Measurements from ENCODE around the gene MAP3K5.
"Not testable (repeated sequence)": the region's sequence is repeated elsewhere in the genome, so short reads cannot be mapped to it uniquely, and the experiment has no call there.

The MAP3K5 gene

DNA sequence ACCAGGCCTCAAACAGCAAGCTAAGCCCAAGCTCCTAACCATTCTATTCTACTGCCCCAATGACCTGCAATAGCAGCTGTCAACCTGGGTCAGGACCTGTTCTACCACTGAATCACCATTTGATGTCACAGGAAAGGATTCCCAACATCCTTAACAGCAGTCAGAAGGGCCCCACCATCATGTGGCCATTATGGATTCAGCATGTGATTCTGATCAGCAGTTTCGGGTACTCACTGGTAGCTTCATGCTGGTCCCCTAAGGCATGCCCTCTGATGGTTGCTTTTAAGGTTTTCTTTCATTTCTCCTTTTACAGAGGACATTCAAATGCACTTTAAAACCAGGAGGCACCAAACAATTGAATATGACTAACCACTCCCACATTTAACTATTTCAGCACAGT lies 204.8 kb downstream of the MAP3K5 start:
- H3K27ac ChIP-seq = peak overlapping the region in 3 of 11 experiments; percentile 46 to 94 (median 52); a peak in 5 of 22 replicates
- H3K9ac ChIP-seq = no peak overlapping the region
- no peak overlapping the region for H3K4me3 ChIP-seq
- peak overlapping the region in 3 of 11 experiments; percentile 33 to 85 (median 38); a peak in 6 of 22 replicates for H3K4me2 ChIP-seq
- H3K27me3 ChIP-seq = no peaks in the 10 kb centered on the region
- TF ChIP-seq Cebpa-rat (IDR thresholded peaks at IDR 0.05) = no peak
- H3K4me1 ChIP-seq = peaks cover 0 to 100% (median 0%) of the 10 kb centered on the region in 10 experiments; a peak in 7 of 20 replicates
- H3K36me3 ChIP-seq = peaks cover 29 to 68% (median 47%) of the 10 kb centered on the region in 11 experiments
- peaks cover 0 to 19% (median 11%) of the 10 kb centered on the region in 11 experiments; a peak in 16 of 22 replicates for H3K9me3 ChIP-seq (replicated peaks in 1 of 11)
- no peaks in the 10 kb centered on the region for H4K20me1 ChIP-seq

DNA sequence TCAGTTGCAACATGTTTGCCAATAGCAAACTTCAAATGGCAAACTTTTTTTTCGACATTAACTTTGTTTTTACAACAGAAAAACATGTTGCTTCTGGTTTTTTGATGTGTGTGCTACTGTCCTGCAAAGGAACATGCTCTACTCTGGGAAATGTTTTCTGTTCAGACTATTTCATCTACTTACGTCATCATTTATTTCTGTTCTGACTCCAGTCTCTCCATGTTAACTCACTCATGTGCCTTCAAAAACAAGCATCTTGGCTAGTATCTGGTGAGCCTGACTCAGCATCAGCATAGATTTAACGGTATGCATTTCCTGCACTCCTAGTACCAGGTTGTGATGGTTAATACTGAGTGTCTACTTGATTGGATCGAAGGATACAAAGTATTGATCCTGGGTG lies 206.0 kb downstream of the MAP3K5 start:
- H3K4me2 ChIP-seq = peak overlapping the region in 3 of 11 experiments; percentile 13 to 38 (median 37); a peak in 6 of 22 replicates
- no peak overlapping the region for H3K9ac ChIP-seq
- H3K9me3 ChIP-seq (replicated peaks in 1 of 11) = peaks cover 0 to 19% (median 8%) of the 10 kb centered on the region in 11 experiments; a peak in 16 of 22 replicates
- H3K36me3 ChIP-seq = peaks cover 16 to 68% (median 47%) of the 10 kb centered on the region in 11 experiments
- no peaks in the 10 kb centered on the region for H3K27me3 ChIP-seq
- H3K4me3 ChIP-seq = no peak overlapping the region
- peaks cover 0 to 90% (median 0%) of the 10 kb centered on the region in 10 experiments; a peak in 6 of 20 replicates for H3K4me1 ChIP-seq
- peak overlapping the region in 2 of 11 experiments; percentile 46 to 94; a peak in 2 of 22 replicates for H3K27ac ChIP-seq
- TF ChIP-seq Cebpa-rat (IDR thresholded peaks at IDR 0.05) = no peak
- no peaks in the 10 kb centered on the region for H4K20me1 ChIP-seq

GRCh38 chr6:136585523-136585922 lies 206.8 kb downstream of the MAP3K5 start:
- peaks cover 0 to 11% (median under 1%) of the 10 kb centered on the region in 11 experiments; a peak in 7 of 22 replicates for H3K9me3 ChIP-seq (replicated peaks in 1 of 11)
- peaks cover 13 to 68% (median 47%) of the 10 kb centered on the region in 11 experiments; a peak in 20 of 22 replicates for H3K36me3 ChIP-seq
- not testable (repeated sequence) for H3K9ac ChIP-seq, H3K27me3 ChIP-seq, H3K4me3 ChIP-seq, H4K20me1 ChIP-seq
- peak overlapping the region in 2 of 11 experiments; percentile 38 to 47; a peak in 4 of 22 replicates for H3K4me2 ChIP-seq
- peaks cover 0 to 82% (median 0%) of the 10 kb centered on the region in 10 experiments; a peak in 6 of 20 replicates for H3K4me1 ChIP-seq
- peak overlapping the region in 2 of 11 experiments; percentile 2 to 94; a peak in 2 of 22 replicates for H3K27ac ChIP-seq

- not testable (repeated sequence) for H3K9ac ChIP-seq; H4K20me1 ChIP-seq; H3K4me3 ChIP-seq; H3K27me3 ChIP-seq; H3K9me3 ChIP-seq (replicated peaks in 1 of 11)
- Histone ChIP-seq H3K4me1 (peaks cover 0 to 70% (median 0%) of the 10 kb centered on the region in 10 experiments; a peak in 6 of 20 replicates), H3K36me3 (peaks cover 8 to 68% (median 47%) of the 10 kb centered on the region in 11 experiments), H3K4me2 (peak overlapping the region in 2 of 11 experiments; percentile 15 to 63; a peak in 3 of 22 replicates), H3K27ac (peak overlapping the region in 3 of 11 experiments; percentile 74 to 94 (median 76); a peak in 5 of 22 replicates)
Measured at GRCh38 chr6:136584290-136584689, 208.0 kb downstream of the MAP3K5 start.

GRCh38 chr6:136582711-136583471 lies 209.4 kb downstream of the MAP3K5 start:
- Histone ChIP-seq H3K9me3 (replicated peaks in 1 of 11) (peaks cover 0 to 5% (median 0%) of the 10 kb centered on the region in 11 experiments; a peak in 1 of 22 replicates), H3K27me3 (no peaks in the 10 kb centered on the region), H3K4me1 (peaks cover 0 to 56% (median 0%) of the 10 kb centered on the region in 10 experiments; a peak in 6 of 20 replicates), H3K36me3 (peaks cover 10 to 72% (median 50%) of the 10 kb centered on the region in 11 experiments), H3K4me3 (no peak overlapping the region), H3K27ac (peak overlapping the region in 5 of 11 experiments; percentile 3 to 94 (median 74); a peak in 9 of 22 replicates), H4K20me1 (no peaks in the 10 kb centered on the region), H3K9ac (peak overlapping the region in 3 of 11 experiments; percentile 37 to 75 (median 64); a peak in 6 of 22 replicates), H3K4me2 (peak overlapping the region in 2 of 11 experiments; percentile 8 to 63; a peak in 3 of 22 replicates)
- TF ChIP-seq Cebpa-rat (IDR thresholded peaks at IDR 0.05) = no peak

- Histone ChIP-seq H3K4me2 (no peak overlapping the region), H3K27me3 (no peaks in the 10 kb centered on the region), H3K36me3 (peaks cover 18 to 95% (median 71%) of the 10 kb centered on the region in 11 experiments), H3K9ac (no peak overlapping the region), H3K9me3 (replicated peaks in 1 of 11) (peaks cover 0 to 5% (median 0%) of the 10 kb centered on the region in 11 experiments; a peak in 1 of 22 replicates), H3K4me3 (no peak overlapping the region), H3K27ac (no peak overlapping the region), H4K20me1 (no peaks in the 10 kb centered on the region), H3K4me1 (peaks cover 0 to 25% (median 0%) of the 10 kb centered on the region in 10 experiments; a peak in 4 of 20 replicates)
- no peak for TF ChIP-seq Cebpa-rat (IDR thresholded peaks at IDR 0.05)
Measured at GRCh38 chr6:136579800-136580199, 212.5 kb downstream of the MAP3K5 start.

DNA sequence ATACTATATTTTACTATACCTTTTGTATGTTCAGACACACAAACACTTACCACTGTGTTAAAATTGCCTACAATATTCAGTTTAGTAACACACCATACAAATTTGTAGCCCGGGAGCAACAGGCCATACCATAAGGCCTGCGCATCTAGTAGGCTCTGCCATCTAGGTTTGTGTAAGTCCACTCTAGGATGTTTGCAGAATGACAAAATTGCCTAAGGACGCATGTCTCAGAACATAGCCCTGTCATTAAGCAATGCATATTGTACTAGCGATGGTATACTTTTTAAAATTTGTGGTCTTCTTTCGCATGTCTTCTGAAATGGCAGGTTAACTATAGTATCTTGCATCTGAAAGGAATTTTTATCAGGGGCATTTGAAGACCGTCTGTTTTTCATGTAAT lies 215.5 kb downstream of the MAP3K5 start:
- H3K4me3 ChIP-seq = no peak overlapping the region
- peaks cover 33 to 100% (median 80%) of the 10 kb centered on the region in 11 experiments for H3K36me3 ChIP-seq
- H3K27ac ChIP-seq = no peak overlapping the region
- no peaks in the 10 kb centered on the region for H3K27me3 ChIP-seq
- no peaks in the 10 kb centered on the region for H4K20me1 ChIP-seq
- no peaks in the 10 kb centered on the region for H3K4me1 ChIP-seq
- no peak for TF ChIP-seq Cebpa-rat (IDR thresholded peaks at IDR 0.05)
- no peak overlapping the region for H3K4me2 ChIP-seq
- peaks cover 9 to 29% (median 21%) of the 10 kb centered on the region in 11 experiments for H3K9me3 ChIP-seq (replicated peaks in 1 of 11)
- no peak overlapping the region for H3K9ac ChIP-seq

DNA sequence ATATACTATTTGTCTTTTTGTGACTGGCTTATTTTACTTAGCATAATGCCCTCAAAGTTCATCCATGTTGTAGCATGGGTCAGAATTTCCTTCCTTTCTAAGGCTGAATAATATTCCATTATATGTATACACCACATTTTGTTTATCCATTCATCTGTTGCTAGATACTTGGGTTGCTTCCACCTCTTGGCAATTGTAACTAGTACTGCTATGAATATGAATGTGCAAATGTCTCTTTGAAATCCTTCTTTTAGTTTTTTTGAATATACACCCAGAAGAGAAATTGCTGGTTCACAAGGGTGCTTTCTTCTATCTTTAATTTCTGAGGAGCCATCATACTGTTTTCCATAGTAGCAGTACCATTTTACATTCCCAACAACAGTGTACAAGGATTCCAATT lies 220.8 kb downstream of the MAP3K5 start:
- Histone ChIP-seq H3K4me1 (peaks cover 0 to 8% (median under 1%) of the 10 kb centered on the region in 10 experiments; a peak in 10 of 20 replicates), H3K9ac (no peak overlapping the region), H3K4me2 (no peak overlapping the region)

DNA sequence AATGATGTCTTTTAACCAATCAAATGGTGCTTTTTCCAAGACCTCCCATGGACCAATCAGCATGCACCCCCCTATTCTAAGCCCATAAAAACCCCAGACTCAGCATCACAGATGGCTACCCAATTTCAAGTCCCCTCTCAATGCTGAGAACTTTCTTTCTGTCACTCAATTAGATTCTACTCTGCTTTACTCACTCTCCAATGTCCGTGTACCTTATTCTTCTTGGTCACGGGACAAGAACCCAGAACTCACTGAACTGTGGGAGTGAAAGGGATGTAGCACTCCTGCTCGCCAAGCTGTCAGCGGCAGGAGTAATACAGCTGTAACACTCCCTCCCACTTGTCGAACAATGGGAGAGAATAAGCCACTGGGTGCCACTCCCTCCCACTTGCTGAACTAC lies 221.2 kb downstream of the MAP3K5 start:
- Histone ChIP-seq H3K27me3 (no peaks in the 10 kb centered on the region), H3K9me3 (replicated peaks in 1 of 11) (peaks cover 37 to 58% (median 48%) of the 10 kb centered on the region in 11 experiments), H3K9ac (no peak overlapping the region), H3K27ac (no peak overlapping the region), H4K20me1 (no peaks in the 10 kb centered on the region), H3K4me2 (no peak overlapping the region), H3K36me3 (peaks cover 14 to 99% (median 61%) of the 10 kb centered on the region in 11 experiments), H3K4me3 (peak overlapping the region in 1 of 10 experiments; percentile 23; a peak in 1 of 20 replicates), H3K4me1 (peaks cover 3 to 13% (median 5%) of the 10 kb centered on the region in 10 experiments; a peak in 13 of 20 replicates)
- no peak for TF ChIP-seq Cebpa-rat (IDR thresholded peaks at IDR 0.05)

More for the DNA sequence above, 220.8 kb downstream of the MAP3K5 start:
- peaks cover 37 to 56% (median 48%) of the 10 kb centered on the region in 11 experiments for H3K9me3 ChIP-seq (replicated peaks in 1 of 11)
- TF ChIP-seq Cebpa-rat (IDR thresholded peaks at IDR 0.05) = no peak
- H3K4me3 ChIP-seq = peak overlapping the region in 2 of 10 experiments; percentile 3 to 23; a peak in 2 of 20 replicates
- H4K20me1 ChIP-seq = no peaks in the 10 kb centered on the region
- no peak overlapping the region for H3K27ac ChIP-seq
- H3K27me3 ChIP-seq = no peaks in the 10 kb centered on the region
- H3K36me3 ChIP-seq = peaks cover 11 to 99% (median 62%) of the 10 kb centered on the region in 11 experiments
